GM15510 (cell line): Measurements from ENCODE around the gene RNF26.

Experiments
- POLR2A ChIP-seq: IDR thresholded peaks from 3 replicates; pipeline ENCODE4 v1.6.1; 2011; ENCODE audit warnings: borderline replicate concordance; ENCODE audit not compliant: insufficient read length; ENCODE audit errors: extremely low read depth

The RNF26 gene

DNA sequence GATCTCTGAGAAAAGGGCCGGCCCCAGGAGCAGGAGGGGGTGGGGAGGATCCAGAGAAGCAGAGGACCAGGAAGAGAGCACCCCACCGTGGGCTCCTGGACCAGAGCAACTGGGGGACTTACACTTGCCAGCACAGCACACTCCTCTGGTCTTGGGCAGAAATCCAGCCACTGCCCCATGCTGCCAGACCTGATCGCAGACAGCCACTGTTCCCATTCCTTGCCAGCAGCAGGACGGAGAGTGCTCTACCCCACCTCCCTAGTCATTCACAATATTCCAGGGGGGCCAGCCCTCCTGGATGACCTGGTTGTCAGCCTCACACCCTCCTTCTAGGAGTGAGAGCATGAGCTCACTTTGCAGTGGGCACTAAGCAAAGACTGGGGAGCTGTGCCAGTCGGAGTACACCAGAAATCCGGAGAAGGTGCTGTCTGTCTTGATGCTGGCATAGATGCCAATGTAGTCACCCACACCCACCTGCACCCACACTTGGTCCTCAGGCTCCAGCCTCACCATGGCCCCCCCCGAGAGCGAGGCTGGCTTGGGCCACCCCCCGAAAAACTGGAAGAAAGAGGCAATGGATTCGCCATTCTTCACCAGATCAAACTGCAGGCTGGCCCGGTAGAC, 4.8 kb downstream of the RNF26 start:
- TF ChIP-seq POLR2A = no peak

DNA sequence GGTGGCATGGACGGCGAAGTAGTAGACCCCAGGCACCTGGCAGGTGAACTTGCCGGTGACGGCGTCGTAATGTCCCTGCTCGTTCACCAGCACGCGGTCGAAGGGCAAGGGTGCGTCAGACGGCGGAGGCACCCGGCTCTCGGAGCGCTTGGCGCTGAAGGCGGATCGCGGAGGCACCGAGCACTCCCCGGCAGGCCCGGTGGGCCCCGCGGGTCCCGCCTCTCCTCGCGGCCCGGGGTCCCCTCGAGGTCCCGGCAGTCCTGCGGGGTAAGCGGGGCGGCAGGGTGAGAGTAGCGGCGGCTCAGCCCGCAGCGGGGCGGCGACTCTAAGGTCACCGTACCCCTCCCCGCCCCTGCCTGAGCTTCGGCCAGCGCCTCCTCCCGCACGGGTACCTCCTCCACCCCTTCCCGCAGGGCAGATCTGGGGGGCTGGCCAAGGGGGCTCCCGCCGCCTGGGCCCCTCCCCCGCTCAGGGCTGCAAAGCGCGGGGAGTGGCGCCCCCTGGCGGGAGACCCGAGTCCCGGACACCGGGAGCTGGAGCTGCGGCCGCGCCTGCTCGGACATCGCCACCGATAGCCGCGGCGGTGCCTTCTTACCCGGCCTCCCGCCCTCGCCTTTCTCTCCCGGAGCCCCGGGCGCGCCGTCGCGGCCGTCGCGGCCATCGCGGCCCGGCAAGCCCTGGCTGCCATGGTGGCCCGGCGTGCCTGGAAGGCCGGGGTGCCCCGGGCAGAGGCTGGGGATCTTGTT, 5.4 kb downstream of the RNF26 start:
- TF ChIP-seq POLR2A = no peak

DNA sequence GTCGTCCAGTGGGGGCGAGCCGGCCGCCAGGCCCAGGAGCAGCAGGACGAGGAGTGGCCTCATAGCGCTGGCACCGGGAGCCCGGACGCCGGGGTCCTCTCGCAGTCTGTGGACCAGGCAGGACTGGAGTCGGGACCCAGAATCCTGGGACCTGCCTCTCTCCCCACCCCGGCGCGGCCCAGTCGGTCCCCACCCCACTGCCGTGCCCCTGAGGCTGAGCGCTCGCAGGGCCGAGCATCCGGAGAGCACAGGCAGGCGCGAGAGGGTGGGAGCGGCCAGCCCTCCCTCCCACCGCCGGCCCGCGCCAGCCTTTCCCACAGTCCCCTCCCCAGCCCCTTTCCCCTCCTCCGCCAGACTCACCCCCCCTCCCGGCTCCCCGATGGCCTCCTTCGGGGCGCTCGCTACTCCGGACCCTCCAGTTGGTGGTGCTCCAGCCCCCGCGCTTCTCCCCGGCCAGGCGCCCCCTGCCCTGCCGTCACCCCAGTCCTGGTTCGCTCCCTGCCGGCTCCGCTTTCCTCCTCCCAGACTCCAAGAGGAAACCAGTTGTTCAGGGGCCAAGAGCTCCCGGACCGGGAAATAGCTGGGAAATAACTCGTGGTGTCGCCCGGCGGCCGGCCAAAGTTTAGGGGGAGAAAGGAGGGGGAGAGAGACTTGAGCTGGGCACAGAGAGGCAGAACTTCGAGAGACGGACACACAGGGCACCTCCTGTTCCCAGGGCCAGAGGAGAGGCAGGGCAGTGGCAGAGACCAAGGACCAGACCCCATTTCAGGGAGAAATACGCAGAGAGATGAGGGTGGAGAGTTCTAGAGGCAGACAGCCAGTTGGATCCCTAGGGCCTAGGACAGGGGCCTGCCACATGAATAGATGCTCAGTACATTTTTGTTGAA, 6.3 kb downstream of the RNF26 start, which contains the start of gene C1QTNF5:
Gene C1QTNF5 (minus strand): TSS at position 549 of the 887 bp plus-strand sequence. CDS start 486 bp downstream, at position 63.
- TF ChIP-seq POLR2A = no peak

DNA sequence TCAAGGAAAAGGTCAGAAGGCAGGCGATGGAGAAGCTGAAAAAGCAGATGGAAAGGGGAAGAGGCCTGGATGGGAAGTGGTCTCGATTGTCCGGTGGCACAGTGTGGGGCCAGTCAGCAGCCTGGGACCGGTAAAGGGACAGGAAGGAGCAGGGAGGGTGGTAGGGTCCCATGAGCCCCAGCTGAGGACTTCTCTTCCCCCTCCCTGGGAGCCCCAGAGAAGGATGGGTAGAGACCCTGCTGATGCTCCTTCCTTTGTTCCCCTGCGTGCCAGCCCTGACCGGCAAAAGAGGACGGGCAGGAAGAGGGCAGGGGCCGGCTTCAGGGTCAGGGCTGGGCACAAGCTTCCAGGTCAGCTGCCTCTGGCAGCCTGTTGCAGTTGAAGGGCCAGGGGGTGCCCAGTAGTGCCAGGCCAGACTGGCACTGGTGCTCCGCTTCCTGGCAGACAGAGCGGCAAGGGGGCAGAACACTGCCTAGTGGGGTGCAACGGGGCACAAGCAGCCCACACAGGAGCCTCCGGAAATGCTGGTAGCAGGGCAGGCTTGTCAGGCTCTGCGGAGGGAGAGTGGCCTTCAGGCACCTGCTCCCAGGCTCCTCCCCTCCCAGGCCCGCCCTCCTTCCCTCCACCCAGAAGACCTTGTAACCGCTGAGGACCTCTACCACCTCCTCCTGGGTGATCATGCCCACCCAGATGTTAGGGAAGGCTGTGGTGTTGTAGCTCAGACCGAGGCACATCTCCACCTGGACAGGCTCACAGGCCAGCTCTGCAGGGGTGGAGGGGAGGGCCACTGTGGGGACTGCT, 7.1 kb downstream of the RNF26 start:
- no peak for TF ChIP-seq POLR2A

DNA sequence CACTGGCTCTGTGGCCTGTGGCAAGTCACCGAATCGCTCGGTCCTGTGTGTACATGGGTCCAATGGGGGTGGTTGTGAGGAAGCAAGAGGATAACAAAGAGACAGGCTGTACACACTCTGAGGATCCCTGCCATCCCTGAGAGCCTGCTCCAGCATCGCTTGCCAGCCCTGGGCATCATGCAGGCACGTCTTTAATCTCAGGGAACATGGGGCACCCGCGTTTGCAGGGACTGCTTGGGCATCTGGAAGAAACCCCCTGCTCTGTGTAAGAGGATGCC, 7.6 kb downstream of the RNF26 start:
- no peak for TF ChIP-seq POLR2A

DNA sequence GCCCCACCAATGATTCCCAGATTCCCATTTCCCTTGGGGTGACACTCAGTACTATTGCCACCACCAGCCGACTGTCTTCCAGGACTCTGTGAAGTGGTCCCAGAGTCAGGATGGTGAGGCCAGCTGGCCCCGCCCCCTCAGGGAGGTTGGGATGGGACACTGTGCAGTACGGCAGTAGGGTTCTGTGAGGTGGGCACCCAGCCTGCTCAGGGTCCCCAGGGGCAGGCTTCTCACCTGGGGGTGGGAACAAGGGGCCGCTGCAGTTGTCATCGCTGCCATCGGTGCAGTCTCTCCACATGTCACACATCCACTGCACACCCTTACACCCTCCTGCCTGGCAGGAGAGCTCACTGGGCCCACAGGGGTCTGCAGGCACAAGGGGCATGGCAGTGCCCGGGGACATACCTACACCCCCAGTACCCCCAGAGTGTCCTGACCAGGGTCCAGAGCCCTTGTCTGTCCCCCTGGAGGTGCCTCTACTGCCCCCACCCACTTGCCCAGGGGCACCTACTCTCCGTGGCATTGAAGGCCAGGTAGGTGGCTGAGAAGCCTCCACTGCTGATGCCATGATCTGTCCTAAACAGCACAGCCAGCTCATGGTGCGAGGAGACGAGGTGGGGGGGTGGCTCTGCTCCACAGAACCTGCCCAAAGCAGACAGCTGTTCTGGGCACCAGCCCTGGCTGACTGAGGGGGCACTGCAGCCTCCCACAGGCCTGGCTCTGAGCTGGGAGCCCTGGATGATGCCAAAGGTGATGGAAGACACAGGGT, 8.2 kb downstream of the RNF26 start:
- no peak for TF ChIP-seq POLR2A

DNA sequence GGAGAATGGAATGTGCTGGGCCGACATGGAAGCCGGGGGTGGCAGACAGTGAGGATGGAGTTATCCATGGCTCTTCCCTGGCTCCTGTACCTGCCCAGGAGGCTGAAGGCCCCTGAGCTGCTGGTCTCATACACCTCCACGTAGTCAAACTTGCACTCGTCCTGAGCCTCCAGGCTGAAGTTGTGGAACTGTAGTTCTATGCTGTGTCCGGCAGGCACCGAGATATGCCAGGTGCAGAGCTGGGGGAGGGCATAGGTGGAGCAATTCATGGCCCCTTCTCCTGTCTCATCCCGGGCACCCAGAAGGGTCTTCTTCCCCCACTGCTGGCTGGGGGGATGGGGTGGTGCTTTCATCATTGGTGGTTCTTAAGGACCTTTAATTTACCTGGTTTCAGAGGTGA, 9.4 kb downstream of the RNF26 start:
- TF ChIP-seq POLR2A = no peak

DNA sequence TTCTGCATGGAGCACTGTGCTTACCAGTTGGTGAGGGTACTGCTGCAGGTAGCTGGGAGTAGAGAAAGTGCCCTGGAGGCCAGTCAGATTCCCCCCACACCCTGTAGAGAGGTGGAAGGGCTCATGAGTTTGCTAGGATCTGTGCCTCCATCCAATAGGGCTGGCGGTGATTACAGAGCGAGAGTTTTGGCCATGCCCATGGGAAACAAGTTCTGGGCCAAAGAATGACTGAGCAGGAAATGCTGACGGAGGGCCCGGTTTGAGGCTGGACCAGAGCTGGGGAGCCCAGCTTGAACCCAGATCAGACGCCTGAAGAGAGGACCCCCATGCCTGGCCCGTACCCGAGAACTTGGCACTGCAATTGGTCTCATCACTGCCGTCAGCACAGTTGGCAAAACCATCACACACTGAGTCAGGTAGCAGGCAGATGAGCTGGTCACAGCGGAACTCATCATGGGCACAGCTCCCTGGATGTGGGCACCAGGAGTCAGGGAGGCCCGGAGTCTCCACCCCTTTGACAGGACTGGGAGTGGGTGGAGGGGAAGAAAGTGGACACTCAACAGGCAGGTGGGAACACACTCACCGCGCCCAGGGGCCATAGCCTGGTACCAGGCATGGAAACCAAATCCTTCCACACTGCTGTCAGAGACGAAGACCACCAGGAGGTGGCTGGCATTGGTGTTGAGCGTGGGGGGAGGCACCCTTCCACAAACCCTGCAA, 10.1 kb downstream of the RNF26 start:
- no peak for TF ChIP-seq POLR2A

DNA sequence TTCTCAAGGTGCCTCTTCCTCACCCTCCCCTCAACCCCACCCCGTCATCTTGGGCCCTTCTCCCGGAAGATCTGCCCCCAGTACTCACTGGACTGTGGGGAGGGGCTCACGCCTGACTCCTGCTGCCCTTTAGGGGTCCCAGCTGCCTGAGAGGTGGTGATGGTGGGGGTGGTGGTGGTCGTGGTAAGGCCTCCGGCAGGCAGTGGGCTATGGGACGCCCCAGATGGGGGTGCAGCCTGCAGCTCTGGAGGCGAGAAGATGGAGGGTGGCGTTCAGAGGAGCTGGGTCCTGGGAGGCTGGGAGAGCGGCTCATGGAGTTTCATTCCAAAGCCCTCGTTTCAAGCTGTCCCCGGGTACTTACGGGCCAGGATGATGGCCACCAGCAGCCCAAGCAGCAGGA, 11.4 kb downstream of the RNF26 start:
- no peak for TF ChIP-seq POLR2A

DNA sequence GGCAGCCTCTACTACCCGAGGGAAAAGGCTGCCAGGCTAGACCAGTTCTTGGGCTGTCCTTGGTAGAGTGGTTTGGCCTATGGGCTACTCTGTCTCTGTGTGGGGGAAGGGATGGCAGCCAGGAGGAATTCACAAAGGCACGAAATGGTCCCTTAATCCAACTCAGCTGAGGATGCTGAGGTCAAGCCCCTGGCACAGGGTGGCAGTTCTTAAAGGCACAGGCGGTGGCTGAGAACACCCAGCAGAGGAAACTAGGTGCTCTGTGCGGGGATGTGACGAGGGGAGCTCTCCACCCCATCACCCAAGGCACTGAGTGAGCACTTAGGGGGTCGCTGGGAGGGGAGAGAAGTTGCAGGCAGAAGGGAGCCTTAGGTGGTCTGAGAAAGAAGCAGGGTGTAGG, 12.3 kb downstream of the RNF26 start, which contains the start of gene MFRP:
Gene MFRP (minus strand): TSS at position 101 of the 400 bp plus-strand sequence. CDS start 192 bp downstream, outside the sequence.
- TF ChIP-seq POLR2A = no peak

DNA sequence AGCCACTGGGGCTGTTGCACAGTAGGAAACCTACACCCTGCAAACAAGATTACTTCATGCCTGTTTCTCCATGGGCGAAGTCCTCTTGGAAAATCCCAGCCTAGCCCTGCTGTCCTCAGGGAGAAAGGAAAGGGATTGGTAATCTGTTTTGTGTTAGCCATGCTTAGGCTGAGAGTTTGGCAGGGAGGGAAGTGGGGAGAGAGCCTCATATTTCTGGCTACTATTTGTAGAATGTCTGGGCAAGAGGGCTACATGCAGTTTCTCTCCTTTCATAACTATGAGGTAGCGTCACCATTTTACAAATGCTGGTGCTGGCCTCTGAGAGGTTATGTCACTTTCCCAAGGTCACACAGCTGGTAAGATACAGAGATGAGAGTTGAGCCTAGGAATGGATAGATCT, 12.9 kb downstream of the RNF26 start:
- TF ChIP-seq POLR2A = no peak

DNA sequence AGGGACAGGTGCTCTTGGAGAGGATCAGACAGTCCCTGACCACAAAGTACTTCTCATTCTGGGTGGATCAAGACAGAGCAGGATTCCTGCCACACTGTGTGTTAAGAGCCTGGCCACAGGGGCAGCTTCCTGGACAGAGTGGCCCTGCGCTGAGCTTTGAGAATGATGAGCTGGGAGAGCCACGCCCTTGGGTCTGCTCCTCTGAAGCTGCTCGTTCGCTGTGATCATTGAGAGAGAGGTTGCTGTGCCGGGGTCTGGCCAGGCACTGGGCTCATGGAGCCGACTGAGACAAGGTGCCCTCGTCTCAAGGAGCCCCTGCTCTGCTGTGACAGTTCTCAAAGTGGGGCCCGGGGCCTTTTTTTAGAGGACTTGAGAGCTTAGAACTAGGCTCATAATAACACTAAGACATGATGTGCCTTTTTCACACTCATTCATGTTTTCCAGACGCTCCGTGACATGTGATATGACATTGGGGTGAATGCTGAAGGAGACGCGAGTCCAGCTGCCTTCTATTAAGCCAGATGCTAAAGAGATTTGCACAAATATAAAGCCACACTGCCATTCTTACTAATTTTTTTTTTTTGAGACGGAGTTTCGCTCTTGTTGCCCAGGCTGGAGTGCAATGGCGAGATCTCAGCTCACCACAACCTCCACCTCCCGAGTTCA, 13.7 kb downstream of the RNF26 start:
- no peak for TF ChIP-seq POLR2A

DNA sequence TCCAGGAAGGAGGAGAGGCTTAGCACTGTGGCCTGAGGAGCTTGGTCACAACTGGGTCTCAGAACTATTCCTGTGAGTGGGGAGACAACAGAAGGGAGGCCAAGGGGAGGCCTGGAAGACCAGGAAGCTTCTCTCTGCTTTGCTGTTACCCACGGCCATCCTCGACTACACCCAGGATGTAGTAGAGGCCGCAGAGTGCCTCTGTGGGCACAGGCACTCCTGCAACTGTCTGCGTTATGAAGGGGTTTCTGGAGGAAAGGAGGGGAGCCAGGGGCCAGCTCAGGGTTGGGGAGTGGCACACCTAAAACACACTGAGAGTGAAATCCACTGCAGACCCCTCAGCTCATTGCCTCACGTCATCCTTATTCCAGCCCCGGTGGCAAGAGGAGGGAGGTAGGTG, 16.0 kb downstream of the RNF26 start:
- no peak for TF ChIP-seq POLR2A
